Measurements from ENCODE around the gene SLC7A7. TPM values are rescaled to one million over a fixed set of nuclear protein-coding genes. Genes with fewer than 3 reads are reported as not detected.
A peak's percentile ranks its signal among the peaks of the same experiment; 100 is the strongest.
"Not testable (repeated sequence)": the region's sequence is repeated elsewhere in the genome, so short reads cannot be mapped to it uniquely, and the experiment has no call there.

Gene SLC7A7
- total RNA-seq: 4.8 and 8.3 TPM in 2 replicates

- no peak for DNase-seq
Observed at GRCh38 chr14:22814941-22815713, at the start of gene SLC7A7. Gene SLC7A7, minus strand, starts transcription at chr14:22815435. Its CDS starts 2,037 bp downstream, at chr14:22813398.

- no peak for DNase-seq
Observed at GRCh38 chr14:22864979-22865378, 49.7 kb upstream of the SLC7A7 start.

- DNase-seq: no peak
Observed at GRCh38 chr14:22861651-22862050, 46.4 kb upstream of the SLC7A7 start.

- not testable (repeated sequence) for DNase-seq
Observed at GRCh38 chr14:22860377-22860776, 45.1 kb upstream of the SLC7A7 start.

GRCh38 chr14:22856428-22856827 lies 41.2 kb upstream of the SLC7A7 start:
- DNase-seq: no peak

- DNase-seq: no peak
Observed at GRCh38 chr14:22854963-22855724, 39.9 kb upstream of the SLC7A7 start.

GRCh38 chr14:22854296-22854695 lies 39.1 kb upstream of the SLC7A7 start:
- not testable (repeated sequence) for DNase-seq

GRCh38 chr14:22852940-22853767 lies 37.9 kb upstream of the SLC7A7 start:
- DNase-seq: peak; percentile 92

GRCh38 chr14:22852599-22852939 lies 37.3 kb upstream of the SLC7A7 start:
- DNase-seq: no peak

GRCh38 chr14:22852178-22852577 lies 36.9 kb upstream of the SLC7A7 start:
- not testable (repeated sequence) for DNase-seq

- peak; percentile 95 for DNase-seq
Observed at GRCh38 chr14:22850944-22851764, 35.9 kb upstream of the SLC7A7 start.

GRCh38 chr14:22849212-22849819 lies 34.1 kb upstream of the SLC7A7 start:
- no peak for DNase-seq

GRCh38 chr14:22848351-22849164 lies 33.3 kb upstream of the SLC7A7 start:
- DNase-seq: peak; percentile 78

GRCh38 chr14:22847661-22848341 lies 32.6 kb upstream of the SLC7A7 start:
- DNase-seq: peak; percentile 45

GRCh38 chr14:22846811-22847307 lies 31.6 kb upstream of the SLC7A7 start:
- DNase-seq: no peak

- DNase-seq: no peak
Observed at GRCh38 chr14:22845821-22846625, 30.8 kb upstream of the SLC7A7 start.

- no peak for DNase-seq
Observed at GRCh38 chr14:22845103-22845394, 29.8 kb upstream of the SLC7A7 start.

- no peak for DNase-seq
Observed at GRCh38 chr14:22844221-22845102, 29.2 kb upstream of the SLC7A7 start.

Data from dermis blood vessel endothelial cell (primary cell).